AG04449 (cell line): Measurements from ENCODE around the gene MAP3K5.

ENCODE experiments used
- CTCF ChIA-PET: fragments of 350-600 bp; formaldehyde crosslinking; extraction: SDS; loops from one replicate; lab custom pipeline; 2021; ENCODE audit warnings: antibody characterized with exemption; lab: Yijun Ruan, JAX
- POLR2A ChIA-PET: fragments of 400-600, 350-600 bp; formaldehyde crosslinking; extraction: SDS; loops from one replicate; lab custom pipeline; 2020; ENCODE audit warnings: antibody characterized with exemption, inconsistent platforms; lab: Yijun Ruan, JAX
- DNase-seq: peaks from one replicate; pipeline ENCODE4 v3.0.0-alpha.2; 2010; ENCODE audit warnings: low read depth, low spot score
- H3K4me3 ChIP-seq: 2 replicates; pipeline ENCODE4 v1.5.1; 2011; ENCODE audit warnings: low read depth, mild to moderate bottlenecking, control low read depth, low read length
- CTCF ChIP-seq: IDR thresholded peaks from one replicate; pipeline ENCODE4 v1.5.1; 2011; ENCODE audit warnings: mild to moderate bottlenecking, moderate library complexity, low read length, control low read depth, inconsistent platforms; ENCODE audit not compliant: insufficient read depth; ENCODE audit errors: missing control alignments

Gene MAP3K5

GRCh38 chr6:136553166-136553787 lies 239.0 kb downstream of the MAP3K5 start:
- no peak for DNase-seq
- CTCF ChIA-PET = interaction anchor here (0.9 to 1.3 kb wide), 3 partner anchors 9 to 239 kb away, joined by 3 to 4 read pairs (median 3); partner anchors contain the start of gene MAP3K5
- no peak for TF ChIP-seq CTCF
- H3K4me3 ChIP-seq = no peak overlapping the region
- POLR2A ChIA-PET = no interaction called here

GRCh38 chr6:136552054-136552453 lies 240.2 kb downstream of the MAP3K5 start:
- POLR2A ChIA-PET = no interaction called here
- no peak overlapping the region for H3K4me3 ChIP-seq
- CTCF ChIA-PET = interaction anchor here (0.8 to 1.3 kb wide), 3 partner anchors 9 to 23 kb away, joined by 3 to 4 read pairs (median 3); no protein-coding TSS in a partner anchor
- DNase-seq = no peak
- TF ChIP-seq CTCF = no peak

GRCh38 chr6:136551103-136551502 lies 241.2 kb downstream of the MAP3K5 start:
- CTCF ChIA-PET = interaction anchor here (0.8 to 3.1 kb wide), 8 partner anchors 9 to 241 kb away, joined by 3 to 13 read pairs (median 5); partner anchors contain the start of gene MAP3K5
- POLR2A ChIA-PET = no interaction called here
- H3K4me3 ChIP-seq = no peak overlapping the region
- no peak for DNase-seq
- TF ChIP-seq CTCF = no peak

- POLR2A ChIA-PET = no interaction called here
- CTCF ChIA-PET = interaction anchor here (0.6 to 3.1 kb wide), 11 partner anchors 8 to 281 kb away, joined by 3 to 13 read pairs (median 4); partner anchors contain the start of gene MAP3K5
- no peak for DNase-seq
- TF ChIP-seq CTCF = peak; percentile 40
- H3K4me3 ChIP-seq = peak within 1 kb of the TSS; percentile 66
These were observed 241.8 kb downstream of the MAP3K5 start, which contains the start of gene MAP7 for GRCh38 chr6:136550330-136551071. TSS of gene MAP7 (minus strand) at chr6:136550422. CDS start at chr6:136550408, 14 bp downstream.

- DNase-seq = no peak
- CTCF ChIA-PET = interaction anchor here (0.6 to 3.1 kb wide), 11 partner anchors 8 to 281 kb away, joined by 3 to 13 read pairs (median 4); partner anchors contain the start of gene MAP3K5
- no peak for TF ChIP-seq CTCF
- H3K4me3 ChIP-seq = peak overlapping the region; percentile 66
- POLR2A ChIA-PET = no interaction called here
These were observed 242.3 kb downstream of the MAP3K5 start for GRCh38 chr6:136550045-136550329.
